Left ventricle myocardium inferior (tissue), 1 donor: Measurements from ENCODE around the gene ACACB. TPM values are rescaled to one million over a fixed set of nuclear protein-coding genes. Genes with fewer than 3 reads are reported as not detected.

Experiments used
- DNase-seq: peaks from one replicate; pipeline ENCODE4 v3.0.0-alpha.2; 2020
- H3K27ac ChIP-seq: fragments of 200-600 bp; replicated peaks from 2 replicates; pipeline ENCODE4 v1.8.0; 2021
- H3K27me3 ChIP-seq: fragments of 200-600 bp; 2 replicates; pipeline ENCODE4 v1.8.0; 2021; ENCODE audit warnings: low read depth
- H3K36me3 ChIP-seq: fragments of 200-600 bp; 2 replicates; pipeline ENCODE4 v1.8.0; 2021
- H3K4me1 ChIP-seq: fragments of 200-600 bp; 2 replicates; pipeline ENCODE4 v1.8.0; 2021
- H3K4me3 ChIP-seq: fragments of 200-600 bp; 2 replicates; pipeline ENCODE4 v1.8.0; 2021; ENCODE audit warnings: mild to moderate bottlenecking, moderate library complexity
- H3K9me3 ChIP-seq: fragments of 200-600 bp; replicated peaks from 2 replicates; pipeline ENCODE4 v1.8.0; 2021
- intact Hi-C: fragments of 100-400 bp; cut with micrococcal nuclease; formaldehyde crosslinking; loops from one replicate; pipeline ENCODE4 v1.11.0; 2022
- total RNA-seq: library from RNA; stranded (reverse); fragmentation: NEBNext Ultra II Directional; extraction: Animal tissue kit (Norgen Biotek cat#: 25700); gene quantifications from one replicate; pipeline ENCODE4 v1.2.1, GENCODE V29; 2021
- TF ChIP-seq, protein P1 (sequence below): fragments of 200-600 bp; IDR thresholded peaks from 2 replicates; pipeline ENCODE4 v1.8.0; 2021; ENCODE audit warnings: antibody characterized with exemption, mild to moderate bottlenecking, borderline replicate concordance
- donor health status: DM: no; HTN: yes; CAD: no; lungs with severe emphysema.

ACACB gene
- total RNA-seq, 1 donor from 2014 or later: 123 TPM

GRCh38 chr12:109154451-109155438, 38.4 kb downstream of the ACACB start:
- H3K4me3 ChIP-seq: peak overlapping the region; percentile 78
- no peaks in the 10 kb centered on the region for H3K9me3 ChIP-seq
- H3K36me3 ChIP-seq: peaks cover 9% of the 10 kb centered on the region
- DNase-seq: peak; percentile 88
- intact Hi-C loops: no loop called here
- TF ChIP-seq, protein P1, sequence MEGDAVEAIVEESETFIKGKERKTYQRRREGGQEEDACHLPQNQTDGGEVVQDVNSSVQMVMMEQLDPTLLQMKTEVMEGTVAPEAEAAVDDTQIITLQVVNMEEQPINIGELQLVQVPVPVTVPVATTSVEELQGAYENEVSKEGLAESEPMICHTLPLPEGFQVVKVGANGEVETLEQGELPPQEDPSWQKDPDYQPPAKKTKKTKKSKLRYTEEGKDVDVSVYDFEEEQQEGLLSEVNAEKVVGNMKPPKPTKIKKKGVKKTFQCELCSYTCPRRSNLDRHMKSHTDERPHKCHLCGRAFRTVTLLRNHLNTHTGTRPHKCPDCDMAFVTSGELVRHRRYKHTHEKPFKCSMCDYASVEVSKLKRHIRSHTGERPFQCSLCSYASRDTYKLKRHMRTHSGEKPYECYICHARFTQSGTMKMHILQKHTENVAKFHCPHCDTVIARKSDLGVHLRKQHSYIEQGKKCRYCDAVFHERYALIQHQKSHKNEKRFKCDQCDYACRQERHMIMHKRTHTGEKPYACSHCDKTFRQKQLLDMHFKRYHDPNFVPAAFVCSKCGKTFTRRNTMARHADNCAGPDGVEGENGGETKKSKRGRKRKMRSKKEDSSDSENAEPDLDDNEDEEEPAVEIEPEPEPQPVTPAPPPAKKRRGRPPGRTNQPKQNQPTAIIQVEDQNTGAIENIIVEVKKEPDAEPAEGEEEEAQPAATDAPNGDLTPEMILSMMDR: peak; percentile 9
- peak overlapping the region; percentile 93 for H3K27ac ChIP-seq
- peaks cover 83% of the 10 kb centered on the region for H3K4me1 ChIP-seq
- H3K27me3 ChIP-seq: no peaks in the 10 kb centered on the region

- Histone ChIP-seq H3K9me3 (no peaks in the 10 kb centered on the region), H3K27ac (peak overlapping the region; percentile 93), H3K27me3 (no peaks in the 10 kb centered on the region), H3K36me3 (no peaks in the 10 kb centered on the region), H3K4me3 (no peak overlapping the region), H3K4me1 (peaks cover 84% of the 10 kb centered on the region)
- intact Hi-C loops: no loop called here
- TF ChIP-seq, protein P1: no peak
- DNase-seq: no peak
Observed at GRCh38 chr12:109156036-109156435, 39.6 kb downstream of the ACACB start.

- intact Hi-C loops: no loop called here
- H3K4me1 ChIP-seq: peaks cover 89% of the 10 kb centered on the region
- no peak overlapping the region for H3K4me3 ChIP-seq
Observed at GRCh38 chr12:109156586-109156985, 40.2 kb downstream of the ACACB start.

GRCh38 chr12:109157986-109158385, 41.6 kb downstream of the ACACB start:
- intact Hi-C loops: no loop called here
- DNase-seq: no peak
- peaks cover 94% of the 10 kb centered on the region for H3K4me1 ChIP-seq

More at GRCh38 chr12:109156586-109156985, 40.2 kb downstream of the ACACB start:
- Histone ChIP-seq H3K27ac (peak overlapping the region; percentile 93), H3K36me3 (no peaks in the 10 kb centered on the region), H3K27me3 (no peaks in the 10 kb centered on the region), H3K9me3 (no peaks in the 10 kb centered on the region)
- TF ChIP-seq, protein P1: no peak
- no peak for DNase-seq

GRCh38 chr12:109160433-109160832, 44.0 kb downstream of the ACACB start:
- intact Hi-C loops: no loop called here
- Histone ChIP-seq H3K4me1 (peaks cover 88% of the 10 kb centered on the region), H3K27me3 (no peaks in the 10 kb centered on the region), H3K9me3 (no peaks in the 10 kb centered on the region), H3K27ac (peak overlapping the region; percentile 93), H3K4me3 (peak overlapping the region; percentile 4), H3K36me3 (peaks cover 11% of the 10 kb centered on the region)
- DNase-seq: peak; percentile 21
- TF ChIP-seq, protein P1: no peak

More at GRCh38 chr12:109157986-109158385, 41.6 kb downstream of the ACACB start:
- Histone ChIP-seq H3K27ac (peak overlapping the region; percentile 93), H3K27me3 (no peaks in the 10 kb centered on the region), H3K4me3 (no peak overlapping the region), H3K36me3 (peaks cover 4% of the 10 kb centered on the region), H3K9me3 (no peaks in the 10 kb centered on the region)
- TF ChIP-seq, protein P1: no peak
